Measurements from ENCODE around the gene SAT2.

Gene SAT2

DNA sequence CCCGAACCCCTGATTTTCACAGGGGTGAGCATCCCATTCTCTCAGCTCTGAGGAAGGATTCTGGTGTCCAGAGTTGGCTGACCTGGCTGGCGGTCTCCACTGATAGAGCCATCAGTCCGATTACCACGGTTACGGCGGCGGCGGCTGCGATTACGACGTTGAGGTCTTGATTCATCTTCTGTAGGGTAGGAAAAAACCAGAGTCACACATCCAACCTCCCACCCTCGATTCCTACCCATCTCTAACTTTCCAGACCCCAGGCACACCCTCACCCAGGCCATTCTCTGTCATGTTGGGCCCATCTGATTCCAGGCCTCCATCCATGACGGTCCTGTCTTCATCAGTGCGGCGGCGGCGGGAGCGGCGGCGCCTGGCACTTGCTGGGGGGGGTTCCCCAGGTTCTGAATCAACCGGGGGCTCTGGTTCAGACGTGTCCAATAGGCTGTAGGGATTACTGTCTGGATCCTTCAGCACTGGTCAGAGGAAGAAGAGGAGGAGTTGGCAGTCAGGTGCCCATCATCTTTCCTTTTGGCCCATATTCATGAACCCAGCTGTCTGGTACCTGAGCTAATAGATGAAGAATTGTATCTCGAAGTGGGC, 35.1 kb downstream of the SAT2 start:
- no peak for DNase-seq (ENCODE audit: extremely low read depth, low read depth)
- no peak overlapping the region for H3K4me3 ChIP-seq (replicated peaks; ENCODE audit: low read depth, low read length)
- TF ChIP-seq, protein P1, sequence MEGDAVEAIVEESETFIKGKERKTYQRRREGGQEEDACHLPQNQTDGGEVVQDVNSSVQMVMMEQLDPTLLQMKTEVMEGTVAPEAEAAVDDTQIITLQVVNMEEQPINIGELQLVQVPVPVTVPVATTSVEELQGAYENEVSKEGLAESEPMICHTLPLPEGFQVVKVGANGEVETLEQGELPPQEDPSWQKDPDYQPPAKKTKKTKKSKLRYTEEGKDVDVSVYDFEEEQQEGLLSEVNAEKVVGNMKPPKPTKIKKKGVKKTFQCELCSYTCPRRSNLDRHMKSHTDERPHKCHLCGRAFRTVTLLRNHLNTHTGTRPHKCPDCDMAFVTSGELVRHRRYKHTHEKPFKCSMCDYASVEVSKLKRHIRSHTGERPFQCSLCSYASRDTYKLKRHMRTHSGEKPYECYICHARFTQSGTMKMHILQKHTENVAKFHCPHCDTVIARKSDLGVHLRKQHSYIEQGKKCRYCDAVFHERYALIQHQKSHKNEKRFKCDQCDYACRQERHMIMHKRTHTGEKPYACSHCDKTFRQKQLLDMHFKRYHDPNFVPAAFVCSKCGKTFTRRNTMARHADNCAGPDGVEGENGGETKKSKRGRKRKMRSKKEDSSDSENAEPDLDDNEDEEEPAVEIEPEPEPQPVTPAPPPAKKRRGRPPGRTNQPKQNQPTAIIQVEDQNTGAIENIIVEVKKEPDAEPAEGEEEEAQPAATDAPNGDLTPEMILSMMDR (IDR thresholded peaks at IDR 0.05; ENCODE audit: low read depth, low read length, missing control alignments): no peak

DNA sequence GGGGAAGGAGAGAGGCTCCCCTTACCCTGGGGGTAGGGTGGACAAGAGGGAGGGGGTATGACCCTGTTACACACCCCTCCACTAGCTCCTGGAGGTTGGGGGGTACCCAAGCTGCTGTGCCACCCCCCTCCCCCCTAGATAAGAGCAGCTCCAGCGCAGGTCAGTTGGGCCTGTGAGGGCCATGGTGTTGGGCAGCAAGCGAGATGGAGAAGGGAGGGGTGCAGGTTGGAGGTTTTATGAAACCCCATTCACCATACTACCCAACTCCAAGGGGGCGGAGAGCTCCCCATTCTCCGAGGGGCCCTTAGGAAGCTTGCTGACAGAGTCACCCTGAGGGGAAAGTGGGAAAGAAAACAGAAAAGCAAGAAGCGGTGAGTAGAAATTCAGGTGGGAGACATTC, 36.0 kb downstream of the SAT2 start:
- TF ChIP-seq, protein P1 (IDR thresholded peaks at IDR 0.05; ENCODE audit: low read depth, low read length, missing control alignments): no peak

DNA sequence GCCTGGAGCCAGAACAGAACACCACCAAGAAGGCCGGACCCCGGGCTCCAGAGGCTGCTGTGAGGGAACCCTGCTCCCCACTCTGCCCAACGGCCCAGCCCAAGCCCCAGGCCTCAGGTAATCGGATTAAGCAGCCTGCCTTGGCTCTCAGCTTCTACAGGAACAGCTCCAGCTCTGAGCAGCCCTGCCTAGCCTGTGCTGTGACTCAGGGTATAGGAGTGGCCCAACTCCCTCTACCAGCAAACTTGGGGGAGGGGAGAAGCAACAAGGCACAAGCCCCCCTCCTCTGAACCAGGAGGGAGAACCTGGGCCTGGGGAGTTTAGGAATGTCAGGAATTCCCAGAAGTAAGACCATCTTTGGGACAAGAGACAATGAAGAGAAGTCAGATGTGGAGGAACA, 36.9 kb downstream of the SAT2 start:
- DNase-seq (ENCODE audit: extremely low read depth, low read depth): no peak
- H3K4me3 ChIP-seq (replicated peaks; ENCODE audit: low read depth, low read length): no peak overlapping the region
- TF ChIP-seq, protein P1 (IDR thresholded peaks at IDR 0.05; ENCODE audit: low read depth, low read length, missing control alignments): no peak

More for the DNA sequence above, 36.0 kb downstream of the SAT2 start:
- DNase-seq (ENCODE audit: extremely low read depth, low read depth): no peak
- H3K4me3 ChIP-seq (replicated peaks; ENCODE audit: low read depth, low read length): no peak overlapping the region

DNA sequence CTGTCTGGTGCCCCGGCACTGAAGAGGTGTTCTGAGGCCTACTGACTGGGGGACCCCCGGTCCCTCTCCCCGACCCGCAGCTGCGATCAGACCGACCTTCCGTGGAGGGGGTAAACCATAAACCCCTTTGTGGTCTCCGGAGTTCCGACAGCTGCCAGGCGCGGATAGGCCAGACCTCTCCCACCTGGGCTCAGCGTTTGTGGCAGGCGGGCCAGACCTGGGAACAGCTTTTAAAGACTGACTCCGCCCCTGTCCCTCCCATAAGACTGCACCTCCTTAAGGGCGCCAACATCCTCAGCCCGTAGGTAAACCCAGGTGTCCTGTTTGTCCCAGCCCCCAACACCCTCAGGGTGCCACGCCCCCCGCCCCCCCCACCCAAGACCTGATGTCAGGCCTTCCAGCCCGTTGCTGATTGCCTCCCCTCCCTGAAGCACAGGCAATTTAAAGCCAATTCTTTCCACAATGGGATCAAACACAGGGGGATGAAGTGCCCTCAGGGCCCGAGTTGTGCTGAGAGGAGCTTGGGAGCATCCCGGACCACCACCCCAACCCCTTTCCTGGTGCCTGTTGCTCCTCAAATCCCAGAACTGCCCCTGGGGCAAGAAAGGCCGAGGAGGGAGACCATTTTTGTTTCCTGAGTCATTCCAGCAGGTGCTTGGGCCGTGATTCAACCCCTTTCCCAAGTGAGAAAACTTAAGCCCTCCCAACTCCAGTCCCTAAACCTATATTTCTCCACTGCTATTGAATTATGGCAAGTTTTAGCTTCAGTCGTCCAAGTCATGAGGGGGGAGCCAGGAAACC, 37.5 kb downstream of the SAT2 start, which contains the start of gene SOX15:
Gene SOX15 (minus strand): TSS at position 204 of the 801 bp plus-strand sequence. CDS start 418 bp downstream, outside the sequence.
- H3K4me3 ChIP-seq (replicated peaks; ENCODE audit: low read depth, low read length): peak within 1 kb of the TSS; percentile 18
- TF ChIP-seq, protein P1 (IDR thresholded peaks at IDR 0.05; ENCODE audit: low read depth, low read length, missing control alignments): no peak
- DNase-seq (ENCODE audit: extremely low read depth, low read depth): no peak

DNA sequence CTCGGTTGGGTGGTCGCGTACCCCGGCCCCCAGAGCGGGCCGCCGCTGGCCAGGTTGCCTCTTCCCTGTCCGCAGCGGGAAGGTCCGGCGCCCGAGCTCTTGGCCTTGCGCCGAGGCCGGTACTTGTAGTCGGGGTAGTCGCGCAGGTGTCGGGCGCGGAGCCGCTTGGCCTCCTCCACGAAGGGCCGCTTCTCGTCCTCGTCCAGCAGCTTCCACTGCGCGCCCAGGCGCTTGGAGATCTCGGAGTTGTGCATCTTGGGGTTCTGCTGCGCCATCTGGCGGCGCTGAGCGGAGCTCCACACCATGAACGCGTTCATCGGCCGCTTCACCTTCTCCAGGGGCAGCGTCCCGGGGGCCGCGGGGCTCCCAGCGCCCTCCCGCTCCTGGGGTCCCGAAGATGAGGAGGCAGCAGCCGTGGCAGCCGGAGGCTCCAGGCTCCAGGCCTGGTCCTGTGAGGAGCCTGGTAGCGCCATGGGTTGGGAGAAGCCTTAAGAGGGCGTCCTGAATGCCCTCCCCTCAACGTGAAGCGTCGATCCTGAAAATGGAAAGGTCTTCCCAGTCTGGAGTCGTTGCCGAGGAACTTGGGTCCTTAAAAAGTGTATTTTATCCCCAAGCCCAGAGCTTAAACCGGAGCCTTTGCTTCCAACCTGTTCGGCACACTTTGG, 38.3 kb downstream of the SAT2 start:
- DNase-seq (ENCODE audit: extremely low read depth, low read depth): no peak
- peak overlapping the region; percentile 18 for H3K4me3 ChIP-seq (replicated peaks; ENCODE audit: low read depth, low read length)
- TF ChIP-seq, protein P1 (IDR thresholded peaks at IDR 0.05; ENCODE audit: low read depth, low read length, missing control alignments): peak; percentile 88

DNA sequence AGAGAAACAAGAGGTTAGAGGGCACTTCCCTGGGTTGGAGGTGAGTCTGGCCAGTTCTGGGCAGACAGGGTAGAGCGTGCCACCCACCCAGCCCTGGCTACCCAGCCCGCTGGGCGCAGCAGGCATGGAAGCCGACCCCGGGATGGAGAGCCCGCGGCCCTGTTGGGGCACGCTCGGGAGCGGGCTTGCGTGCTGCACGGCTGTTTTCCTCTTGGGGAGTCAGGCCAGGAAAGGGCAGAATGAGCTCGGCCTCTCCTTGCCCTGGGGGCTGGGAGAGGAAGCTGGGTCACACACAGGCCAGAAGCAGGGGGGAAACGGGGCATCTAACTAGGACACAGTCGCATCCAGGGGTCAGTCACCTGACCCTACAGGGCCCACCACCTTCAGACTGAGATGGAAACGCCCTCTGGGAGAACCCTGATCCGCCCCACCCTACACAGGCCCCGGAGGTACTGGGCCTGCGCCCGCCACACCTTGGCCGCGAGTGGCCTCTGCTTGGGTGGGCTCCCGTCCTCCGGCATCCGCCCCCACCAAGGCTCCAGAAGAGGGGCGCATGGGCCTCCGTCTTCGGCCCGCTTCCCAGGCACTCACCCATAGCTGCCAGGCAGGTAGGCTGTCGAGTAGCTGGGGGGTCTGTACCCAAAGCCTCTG, 38.9 kb downstream of the SAT2 start:
- no peak for DNase-seq (ENCODE audit: extremely low read depth, low read depth)
- TF ChIP-seq, protein P1 (IDR thresholded peaks at IDR 0.05; ENCODE audit: low read depth, low read length, missing control alignments): no peak
- H3K4me3 ChIP-seq (replicated peaks; ENCODE audit: low read depth, low read length): peak overlapping the region; percentile 18
